HCT116 (cell line): ENCODE measurements around the gene TRIM10. TPM values are rescaled to one million over a fixed set of nuclear protein-coding genes. Genes with fewer than 3 reads are reported as not detected.

Experiments used
- ATAC-seq: fragments of 200-7000 bp; cut with Tn5 transposase; 2 replicates; pipeline ENCODE4 v1.9.1; 2020; ENCODE audit warnings: mild to moderate bottlenecking, moderate library complexity
- BruUV-seq: library from RNA; stranded (reverse); fragments of 400-500 nt; replicated peaks from 2 replicates; lab custom pipeline; 2021; lab: Mats Ljungman, UMichigan
- CTCF ChIA-PET: fragments of 300-600 bp; sonication (Branson Sonifier 250); formaldehyde crosslinking; loops from one replicate; lab custom pipeline; 2021; ENCODE audit warnings: antibody characterized with exemption; lab: Charles Lee
- POLR2A ChIA-PET: fragments of 300-600, 350-600 bp; sonication (Branson Sonifier 250); formaldehyde crosslinking; loops from one replicate; lab custom pipeline; 2021; ENCODE audit warnings: antibody characterized with exemption; lab: Charles Lee
- RAD21 ChIA-PET, 2 experiments: fragments of 300-600 bp; sonication (Branson Sonifier 250); formaldehyde crosslinking; loops; one replicate each; lab custom pipeline; 2023; ENCODE audit warnings: low total read pairs in 2 of 2; ENCODE audit not compliant: uncharacterized antibody in 2 of 2, unreplicated experiment in 2 of 2, low non-redundant PET in 1 of 2; lab: Charles Lee
- DNase-seq: peaks from one replicate; pipeline ENCODE4 v3.0.0-alpha.2; 2010; ENCODE audit warnings: low read depth, low spot score
- H2AFZ ChIP-seq: fragments of 200-600 bp; shearing (Covaris generic), sonication (generic); 2 replicates; pipeline ENCODE4 v1.6.1; 2017; ENCODE audit warnings: low read depth, mixed run types, mixed read lengths, antibody characterized with exemption, low read length; ENCODE audit not compliant: poor library complexity, severe bottlenecking
- H3K27ac ChIP-seq: 2 replicates; pipeline ENCODE4 v1.5.1; 2012; ENCODE audit warnings: low read depth, low read length
- H3K27me3 ChIP-seq: fragments of 200-600 bp; sonication (generic); 2 replicates; pipeline ENCODE4 v1.6.1; 2016; ENCODE audit warnings: mixed run types, low read length, mixed read lengths; ENCODE audit not compliant: insufficient read depth
- H3K36me3 ChIP-seq, 2 experiments: fragments of 200-500 bp in 1 of 2; fragments of 200-600 bp in 1 of 2; sonication (Bioruptor generic) in 1 of 2; sonication (generic) in 1 of 2; 2 replicates each; pipeline versions ENCODE4 v1.5.1 to v1.6.1; 2014 to 2016; ENCODE audit warnings: low read length in 2 of 2, inconsistent platforms in 1 of 2, mixed read lengths in 1 of 2, mixed run types in 1 of 2; ENCODE audit not compliant: insufficient read depth in 2 of 2, control insufficient read depth in 1 of 2
- H3K4me1 ChIP-seq, 2 experiments: fragments of 200-600 bp in 1 of 2; sonication (generic) in 1 of 2; 2 replicates each; pipeline versions ENCODE4 v1.5.1 to v1.6.1; 2012 to 2017; ENCODE audit warnings: low read length in 2 of 2, inconsistent platforms in 1 of 2, mild to moderate bottlenecking in 1 of 2, mixed read lengths in 1 of 2, mixed run types in 1 of 2, moderate library complexity in 1 of 2; ENCODE audit not compliant: insufficient read depth in 2 of 2, control insufficient read depth in 1 of 2
- H3K4me2 ChIP-seq: fragments of 200-600 bp; sonication (generic); 2 replicates; pipeline ENCODE4 v1.6.1; 2017; ENCODE audit warnings: mixed run types, low read length, mixed read lengths
- H3K4me3 ChIP-seq, 2 experiments: fragments of 200-600 bp in 1 of 2; sonication (generic) in 1 of 2; replicated peaks in 1 of 2; 2 replicates each; pipeline ENCODE4 v1.5.1; 2011 to 2016; ENCODE audit warnings: low read length in 2 of 2, control low read depth in 1 of 2, low read depth in 1 of 2, mild to moderate bottlenecking in 1 of 2, mixed read lengths in 1 of 2, mixed run types in 1 of 2
- H3K79me2 ChIP-seq: fragments of 200-600 bp; sonication (generic); 2 replicates; pipeline ENCODE4 v1.6.1; 2017; ENCODE audit warnings: mild to moderate bottlenecking, mixed run types, low read length, moderate library complexity, mixed read lengths; ENCODE audit not compliant: insufficient read depth
- H3K9ac ChIP-seq: fragments of 200-600 bp; sonication (generic); 2 replicates; pipeline ENCODE4 v1.6.1; 2016; ENCODE audit warnings: low read length, mixed read lengths
- H3K9me2 ChIP-seq: fragments of 200-600 bp; sonication (generic), shearing (Covaris generic); 2 replicates; pipeline ENCODE4 v1.6.1; 2017; ENCODE audit warnings: mixed run types, mild to moderate bottlenecking, moderate library complexity; ENCODE audit not compliant: insufficient read depth
- H3K9me3 ChIP-seq, 2 experiments: fragments of 200-500 bp in 1 of 2; fragments of 200-600 bp in 1 of 2; sonication (Bioruptor generic) in 1 of 2; sonication (generic) in 1 of 2; 2 replicates each; pipeline ENCODE4 v1.6.1; 2014 to 2017; ENCODE audit warnings: low read length in 2 of 2, mixed read lengths in 2 of 2, inconsistent platforms in 1 of 2, low read depth in 1 of 2, mild to moderate bottlenecking in 1 of 2, mixed run types in 1 of 2, moderate library complexity in 1 of 2; ENCODE audit not compliant: control insufficient read depth in 1 of 2, insufficient read depth in 1 of 2
- H4K20me1 ChIP-seq: fragments of 200-600 bp; sonication (generic), shearing (Covaris generic); 2 replicates; pipeline ENCODE4 v1.6.1; 2017; ENCODE audit warnings: mixed run types, mild to moderate bottlenecking, moderate library complexity; ENCODE audit not compliant: insufficient read depth
- CTCF ChIP-seq, 3 experiments: fragments of 200-600 bp in 1 of 3; sonication (generic) in 1 of 3; IDR thresholded peaks in 2 of 3; conservative IDR thresholded peaks in 1 of 3; 2 replicates each; pipeline ENCODE4 v1.5.1; 2012 to 2017; ENCODE audit warnings: low read depth in 2 of 3, low read length in 2 of 3, antibody characterized with exemption in 1 of 3, borderline replicate concordance in 1 of 3, control low read depth in 1 of 3, mild to moderate bottlenecking in 1 of 3, mixed read lengths in 1 of 3, mixed run types in 1 of 3, moderate library complexity in 1 of 3; ENCODE audit not compliant: insufficient read depth in 1 of 3
- ELF1 ChIP-seq: IDR thresholded peaks from 2 replicates; pipeline ENCODE4 v1.6.1; 2012; ENCODE audit warnings: low read depth, borderline replicate concordance
- EZH2 ChIP-seq: fragments of 200-600 bp; sonication (generic); IDR thresholded peaks from 2 replicates; pipeline ENCODE4 v1.6.1; 2017; ENCODE audit warnings: antibody characterized with exemption, mixed run types
- EZH2phosphoT487 ChIP-seq: fragments of 200-600 bp; IDR thresholded peaks from 2 replicates; pipeline ENCODE4 v1.6.1; 2018; ENCODE audit warnings: antibody characterized with exemption, borderline replicate concordance
- FOSL1 ChIP-seq: IDR thresholded peaks from 2 replicates; pipeline ENCODE4 v1.6.1; 2012; ENCODE audit warnings: low read depth
- JUND ChIP-seq: IDR thresholded peaks from 2 replicates; pipeline ENCODE4 v1.6.1; 2012
- MAX ChIP-seq: IDR thresholded peaks from 2 replicates; pipeline ENCODE4 v1.6.1; 2012
- POLR2A ChIP-seq: IDR thresholded peaks from 2 replicates; pipeline ENCODE4 v1.7.0; 2011; ENCODE audit warnings: borderline replicate concordance; ENCODE audit not compliant: insufficient read depth, insufficient read length; ENCODE audit errors: extremely low read depth
- RAD21 ChIP-seq: IDR thresholded peaks from 2 replicates; pipeline ENCODE4 v1.6.1; 2012; ENCODE audit warnings: low read depth, mild to moderate bottlenecking
- TCF7L2 ChIP-seq: IDR thresholded peaks from 2 replicates; pipeline ENCODE4 v1.7.0; 2011; ENCODE audit warnings: borderline replicate concordance, inconsistent platforms; ENCODE audit not compliant: insufficient read depth, insufficient read length; ENCODE audit errors: extremely low read depth
- YY1 ChIP-seq: IDR thresholded peaks from 2 replicates; pipeline ENCODE4 v1.6.1; 2011; ENCODE audit warnings: low read length, low read depth, moderate library complexity, mild to moderate bottlenecking; ENCODE audit not compliant: insufficient replicate concordance; ENCODE audit errors: extremely low read depth
- ZFX ChIP-seq: fragments of 450-650 bp; IDR thresholded peaks from 2 replicates; pipeline ENCODE4 v1.6.1; 2017
- intact Hi-C: fragments of 100-400 bp; cut with micrococcal nuclease; formaldehyde crosslinking; loops from 2 replicates; pipeline ENCODE4 v1.10.0; 2022
- total RNA-seq: library from RNA; stranded (reverse); gene quantifications from one replicate; pipeline ENCODE4 v1.2.1, GENCODE V29; 2021; ENCODE audit not compliant: unreplicated experiment

Gene TRIM10
- total RNA-seq, 1 experiment from 2014 or later, result 0.98 TPM

GRCh38 chr6:30202366-30202765, 41.4 kb upstream of the TRIM10 start:
- intact Hi-C loops, result no loop called here
- DNase-seq (no peak), ATAC-seq (no peak)
- H3K27me3 ChIP-seq, result no peaks in the 10 kb centered on the region
- peaks cover 15 to 24% of the 10 kb centered on the region in 2 experiments for H3K36me3 ChIP-seq
- BruUV-seq, result no TSS peak
- no peak overlapping the region for H3K27ac ChIP-seq
- H4K20me1 ChIP-seq, result no peaks in the 10 kb centered on the region
- H2AFZ ChIP-seq, result no peak overlapping the region
- H3K79me2 ChIP-seq, result peaks cover 72% of the 10 kb centered on the region
- ChIA-PET CTCF (no interaction called here), RAD21 (no interaction called here), POLR2A (no interaction called here)
- no peak overlapping the region for H3K4me2 ChIP-seq
- H3K4me3 ChIP-seq, result no peak overlapping the region
- no peaks in the 10 kb centered on the region for H3K9me2 ChIP-seq
- no peak for TF ChIP-seq ZFX
- TF ChIP-seq EZH2, result no peak
- no peak for TF ChIP-seq ELF1
- TF ChIP-seq TCF7L2, result no peak
- TF ChIP-seq MAX, result no peak
- no peak for TF ChIP-seq RAD21
- TF ChIP-seq POLR2A, result no peak
- no peak for TF ChIP-seq YY1
- no peak for TF ChIP-seq FOSL1
- no peak for TF ChIP-seq EZH2phosphoT487
- no peaks in the 10 kb centered on the region for H3K9me3 ChIP-seq
- H3K4me1 ChIP-seq, result peaks cover 0 to 5% of the 10 kb centered on the region in 2 experiments; a peak in 2 of 4 replicates
- no peak overlapping the region for H3K9ac ChIP-seq

GRCh38 chr6:30200551-30201281, 39.7 kb upstream of the TRIM10 start:
- H3K27ac ChIP-seq, result no peak overlapping the region
- CTCF ChIA-PET, result no interaction called here
- peaks cover 15 to 30% of the 10 kb centered on the region in 2 experiments for H3K36me3 ChIP-seq
- H3K4me1 ChIP-seq, result peaks cover 0 to 5% of the 10 kb centered on the region in 2 experiments; a peak in 1 of 4 replicates
- H3K9me3 ChIP-seq, result no peaks in the 10 kb centered on the region
- POLR2A ChIA-PET, result no interaction called here
- no peak for TF ChIP-seq JUND
- TF ChIP-seq POLR2A, result no peak
- TF ChIP-seq CTCF (IDR thresholded peaks at IDR 0.05 in 2 of 3, conservative IDR thresholded peaks at IDR 0.05 in 1 of 3; ENCODE audit: borderline replicate concordance in 1 of 3, insufficient read depth in 1 of 3, low read depth in 2 of 3, low read length in 2 of 3), result no peak
- no peak overlapping the region for H3K4me2 ChIP-seq
- RAD21 ChIA-PET, result no interaction called here
- ATAC-seq, result no peak
- intact Hi-C loops, result no loop called here
- BruUV-seq, result no TSS peak
- H3K9ac ChIP-seq, result no peak overlapping the region
- no peak overlapping the region for H2AFZ ChIP-seq
- H3K4me3 ChIP-seq, result no peak overlapping the region
- peaks cover 56% of the 10 kb centered on the region for H3K79me2 ChIP-seq
- no peak for DNase-seq
- H3K9me2 ChIP-seq, result no peaks in the 10 kb centered on the region
- no peaks in the 10 kb centered on the region for H3K27me3 ChIP-seq
- H4K20me1 ChIP-seq, result no peaks in the 10 kb centered on the region
